Liver (tissue), 9 donors: ENCODE measurements around the gene TUNAR. TPM values are rescaled to one million over a fixed set of nuclear protein-coding genes. Genes with fewer than 3 reads are reported as not detected.

Experiments used
- DNase-seq: peaks from one replicate; pipeline ENCODE4 v3.0.0-alpha.2; 2017; ENCODE audit warnings: low spot score
- H3K27ac ChIP-seq, 2 donors: one replicate each; pipeline ENCODE4 v1.7.0; 2013; ENCODE audit warnings: inconsistent platforms in 2 of 2, low read length in 2 of 2, control low read depth in 1 of 2, low read depth in 1 of 2, mild to moderate bottlenecking in 1 of 2
- H3K27me3 ChIP-seq, 4 donors: one replicate each; pipeline versions ENCODE4 v1.6.1 to v1.7.0; 2013; ENCODE audit warnings: low read length in 3 of 4, inconsistent platforms in 1 of 4, mild to moderate bottlenecking in 1 of 4, moderate library complexity in 1 of 4; ENCODE audit not compliant: control insufficient read depth in 4 of 4, insufficient read depth in 4 of 4
- H3K36me3 ChIP-seq, 4 donors: one replicate each; pipeline versions ENCODE4 v1.6.1 to v1.7.0; 2013; ENCODE audit warnings: low read length in 3 of 4, mild to moderate bottlenecking in 3 of 4, low read depth in 1 of 4, moderate library complexity in 1 of 4; ENCODE audit not compliant: control insufficient read depth in 4 of 4, insufficient read depth in 3 of 4
- H3K4me1 ChIP-seq, 4 donors: one replicate each; pipeline versions ENCODE4 v1.6.1 to v1.7.0; 2013; ENCODE audit warnings: low read length in 3 of 4, mild to moderate bottlenecking in 3 of 4, moderate library complexity in 1 of 4; ENCODE audit not compliant: control insufficient read depth in 4 of 4, insufficient read depth in 4 of 4
- H3K4me3 ChIP-seq, 3 donors: one replicate each; pipeline versions ENCODE4 v1.6.1 to v1.7.0; 2013; ENCODE audit warnings: low read length in 3 of 3, control low read depth in 1 of 3, low read depth in 1 of 3, mild to moderate bottlenecking in 1 of 3
- H3K9ac ChIP-seq, 2 donors: one replicate each; pipeline ENCODE4 v1.7.0; 2013; ENCODE audit warnings: low read length in 2 of 2, mild to moderate bottlenecking in 2 of 2, moderate library complexity in 2 of 2, control low read depth in 1 of 2, low read depth in 1 of 2
- H3K9me3 ChIP-seq, 4 donors: one replicate each; pipeline versions ENCODE4 v1.6.1 to v1.7.0; 2013; ENCODE audit warnings: low read length in 3 of 4; ENCODE audit not compliant: control insufficient read depth in 4 of 4
- EGR1 ChIP-seq, 2 donors: IDR thresholded peaks; 2 replicates each; pipeline ENCODE4 v1.6.1; 2016 to 2018; ENCODE audit warnings: antibody characterized with exemption in 2 of 2, low read depth in 2 of 2
- FOXA1 ChIP-seq: IDR thresholded peaks from 2 replicates; pipeline ENCODE4 v1.6.1; 2016; ENCODE audit warnings: antibody characterized with exemption
- FOXA2 ChIP-seq: IDR thresholded peaks from 2 replicates; pipeline ENCODE4 v1.6.1; 2016; ENCODE audit warnings: antibody characterized with exemption
- GABPA ChIP-seq, 2 donors: IDR thresholded peaks in 1 of 2; conservative IDR thresholded peaks in 1 of 2; 2 replicates each; pipeline ENCODE4 v1.6.1; 2016; ENCODE audit warnings: antibody characterized with exemption in 2 of 2, mild to moderate bottlenecking in 1 of 2, moderate library complexity in 1 of 2
- HNF4A ChIP-seq, 2 donors: conservative IDR thresholded peaks; 2 replicates each; pipeline ENCODE4 v1.6.1; 2016; ENCODE audit warnings: antibody characterized with exemption in 2 of 2, mild to moderate bottlenecking in 2 of 2
- HNF4G ChIP-seq: IDR thresholded peaks from 2 replicates; pipeline ENCODE4 v1.6.1; 2016; ENCODE audit warnings: antibody characterized with exemption
- JUND ChIP-seq, 2 donors: IDR thresholded peaks; 2 replicates each; pipeline ENCODE4 v1.6.1; 2016; ENCODE audit warnings: antibody characterized with exemption in 2 of 2
- NR2F2 ChIP-seq: IDR thresholded peaks from 2 replicates; pipeline ENCODE4 v1.6.1; 2016; ENCODE audit warnings: antibody characterized with exemption
- RAD21 ChIP-seq, 2 donors: IDR thresholded peaks; 2 replicates each; pipeline ENCODE4 v1.6.1; 2016; ENCODE audit warnings: antibody characterized with exemption in 2 of 2, mild to moderate bottlenecking in 2 of 2
- RXRA ChIP-seq, 2 donors: IDR thresholded peaks; 2 replicates each; pipeline ENCODE4 v1.6.1; 2017 to 2018; ENCODE audit warnings: antibody characterized with exemption in 2 of 2, mild to moderate bottlenecking in 1 of 2
- SP1 ChIP-seq: IDR thresholded peaks from 2 replicates; pipeline ENCODE4 v1.6.1; 2018; ENCODE audit warnings: antibody characterized with exemption, mild to moderate bottlenecking
- TAF1 ChIP-seq: conservative IDR thresholded peaks from 2 replicates; pipeline ENCODE4 v1.6.1; 2016; ENCODE audit warnings: antibody characterized with exemption, mild to moderate bottlenecking
- YY1 ChIP-seq: IDR thresholded peaks from 2 replicates; pipeline ENCODE4 v1.6.1; 2016; ENCODE audit warnings: antibody characterized with exemption, mild to moderate bottlenecking
- WGBS: extraction: QIAGEN DNeasy Blood & Tissue Kit; methylation state at CpG from one replicate; pipeline ENCODE4 v1.1.7; 2013; 5-methylcytosine and 5-hydroxymethylcytosine counted together
- polyA plus RNA-seq, 2 donors: library from polyadenylated mRNA; stranded (reverse) in 1 of 2; unstranded in 1 of 2; fragments of 200-250 nt in 1 of 2; fragments of >200 nt in 1 of 2; fragmentation: Nextera tagmentation in 1 of 2; extraction: Ambion mirVana in 1 of 2; gene quantifications; one replicate each; pipeline versions ENCODE4 v1.2.1 to v1.2.3, GENCODE V29; 2013 to 2015
- total RNA-seq, 2 donors: library from RNA; depleted of rRNA; stranded (reverse); fragments of >200 nt; gene quantifications; one replicate each; pipeline ENCODE4 v1.2.3, GENCODE V29; 2014
- TF ChIP-seq, protein P1 (sequence below): IDR thresholded peaks from 2 replicates; pipeline ENCODE4 v1.6.1; 2016; ENCODE audit warnings: antibody characterized with exemption, mild to moderate bottlenecking
- TF ChIP-seq, protein P2 (sequence below): fragments of 150-350 bp; IDR thresholded peaks from 2 replicates; pipeline ENCODE4 v1.5.1; 2017; ENCODE audit warnings: improper control_type of control experiment, low read depth, low read length; ENCODE audit not compliant: missing input control
- TF ChIP-seq, protein P3 (sequence below): IDR thresholded peaks from 2 replicates; pipeline ENCODE4 v1.6.1; 2016; ENCODE audit warnings: antibody characterized with exemption
- TF ChIP-seq, protein P4 (sequence below): IDR thresholded peaks from 2 replicates; pipeline ENCODE4 v1.6.1; 2016; ENCODE audit warnings: antibody characterized with exemption
- TF ChIP-seq, protein P5 (sequence below): IDR thresholded peaks from 2 replicates; pipeline ENCODE4 v1.6.1; 2016; ENCODE audit warnings: antibody characterized with exemption
- donor health status: healthy.
- donor health status: healthy.
- donor health status: healthy.
- donor health status: healthy.
- donor health status: healthy.

The TUNAR gene
- total and polyA plus RNA-seq, 4 donors: 0.14 TPM; not detected in 3

DNA sequence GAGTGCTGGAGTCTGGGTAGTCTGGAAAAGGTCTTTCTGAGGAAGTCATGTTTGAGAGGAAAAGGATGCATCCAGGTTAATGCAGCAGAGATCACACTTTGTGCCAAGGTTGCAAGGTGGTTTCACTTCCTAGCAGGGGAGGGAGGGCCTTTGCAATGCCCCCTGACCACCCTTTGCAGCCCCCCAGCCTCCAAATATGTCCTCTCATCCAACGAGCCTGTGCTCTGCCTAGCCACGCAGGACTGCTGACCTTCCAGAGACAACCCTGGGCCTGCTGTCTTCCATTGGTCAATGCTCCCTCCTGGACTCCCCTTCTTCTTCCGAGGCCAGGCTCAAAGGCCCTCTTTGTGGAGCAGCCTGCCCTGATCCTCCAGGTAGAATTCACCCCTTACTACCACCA lies 47.3 kb upstream of the TUNAR start:
- Histone ChIP-seq H3K9me3 (peaks cover 0 to 3% (median 1%) of the 10 kb centered on the region in 4 donors), H3K4me1 (no peaks in the 10 kb centered on the region), H3K27me3 (peaks cover 0 to 7% (median 0%) of the 10 kb centered on the region in 4 donors), H3K9ac (no peak overlapping the region), H3K27ac (no peak overlapping the region), H3K4me3 (no peak overlapping the region), H3K36me3 (no peaks in the 10 kb centered on the region)
- no peak for TF ChIP-seq EGR1 (IDR thresholded peaks at IDR 0.05; ENCODE audit: low read depth in 2 of 2)
- TF ChIP-seq, protein P1, sequence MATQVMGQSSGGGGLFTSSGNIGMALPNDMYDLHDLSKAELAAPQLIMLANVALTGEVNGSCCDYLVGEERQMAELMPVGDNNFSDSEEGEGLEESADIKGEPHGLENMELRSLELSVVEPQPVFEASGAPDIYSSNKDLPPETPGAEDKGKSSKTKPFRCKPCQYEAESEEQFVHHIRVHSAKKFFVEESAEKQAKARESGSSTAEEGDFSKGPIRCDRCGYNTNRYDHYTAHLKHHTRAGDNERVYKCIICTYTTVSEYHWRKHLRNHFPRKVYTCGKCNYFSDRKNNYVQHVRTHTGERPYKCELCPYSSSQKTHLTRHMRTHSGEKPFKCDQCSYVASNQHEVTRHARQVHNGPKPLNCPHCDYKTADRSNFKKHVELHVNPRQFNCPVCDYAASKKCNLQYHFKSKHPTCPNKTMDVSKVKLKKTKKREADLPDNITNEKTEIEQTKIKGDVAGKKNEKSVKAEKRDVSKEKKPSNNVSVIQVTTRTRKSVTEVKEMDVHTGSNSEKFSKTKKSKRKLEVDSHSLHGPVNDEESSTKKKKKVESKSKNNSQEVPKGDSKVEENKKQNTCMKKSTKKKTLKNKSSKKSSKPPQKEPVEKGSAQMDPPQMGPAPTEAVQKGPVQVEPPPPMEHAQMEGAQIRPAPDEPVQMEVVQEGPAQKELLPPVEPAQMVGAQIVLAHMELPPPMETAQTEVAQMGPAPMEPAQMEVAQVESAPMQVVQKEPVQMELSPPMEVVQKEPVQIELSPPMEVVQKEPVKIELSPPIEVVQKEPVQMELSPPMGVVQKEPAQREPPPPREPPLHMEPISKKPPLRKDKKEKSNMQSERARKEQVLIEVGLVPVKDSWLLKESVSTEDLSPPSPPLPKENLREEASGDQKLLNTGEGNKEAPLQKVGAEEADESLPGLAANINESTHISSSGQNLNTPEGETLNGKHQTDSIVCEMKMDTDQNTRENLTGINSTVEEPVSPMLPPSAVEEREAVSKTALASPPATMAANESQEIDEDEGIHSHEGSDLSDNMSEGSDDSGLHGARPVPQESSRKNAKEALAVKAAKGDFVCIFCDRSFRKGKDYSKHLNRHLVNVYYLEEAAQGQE: no peak
- TF ChIP-seq YY1: no peak
- TF ChIP-seq, protein P2, sequence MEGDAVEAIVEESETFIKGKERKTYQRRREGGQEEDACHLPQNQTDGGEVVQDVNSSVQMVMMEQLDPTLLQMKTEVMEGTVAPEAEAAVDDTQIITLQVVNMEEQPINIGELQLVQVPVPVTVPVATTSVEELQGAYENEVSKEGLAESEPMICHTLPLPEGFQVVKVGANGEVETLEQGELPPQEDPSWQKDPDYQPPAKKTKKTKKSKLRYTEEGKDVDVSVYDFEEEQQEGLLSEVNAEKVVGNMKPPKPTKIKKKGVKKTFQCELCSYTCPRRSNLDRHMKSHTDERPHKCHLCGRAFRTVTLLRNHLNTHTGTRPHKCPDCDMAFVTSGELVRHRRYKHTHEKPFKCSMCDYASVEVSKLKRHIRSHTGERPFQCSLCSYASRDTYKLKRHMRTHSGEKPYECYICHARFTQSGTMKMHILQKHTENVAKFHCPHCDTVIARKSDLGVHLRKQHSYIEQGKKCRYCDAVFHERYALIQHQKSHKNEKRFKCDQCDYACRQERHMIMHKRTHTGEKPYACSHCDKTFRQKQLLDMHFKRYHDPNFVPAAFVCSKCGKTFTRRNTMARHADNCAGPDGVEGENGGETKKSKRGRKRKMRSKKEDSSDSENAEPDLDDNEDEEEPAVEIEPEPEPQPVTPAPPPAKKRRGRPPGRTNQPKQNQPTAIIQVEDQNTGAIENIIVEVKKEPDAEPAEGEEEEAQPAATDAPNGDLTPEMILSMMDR: no peak
- TF ChIP-seq, protein P3, sequence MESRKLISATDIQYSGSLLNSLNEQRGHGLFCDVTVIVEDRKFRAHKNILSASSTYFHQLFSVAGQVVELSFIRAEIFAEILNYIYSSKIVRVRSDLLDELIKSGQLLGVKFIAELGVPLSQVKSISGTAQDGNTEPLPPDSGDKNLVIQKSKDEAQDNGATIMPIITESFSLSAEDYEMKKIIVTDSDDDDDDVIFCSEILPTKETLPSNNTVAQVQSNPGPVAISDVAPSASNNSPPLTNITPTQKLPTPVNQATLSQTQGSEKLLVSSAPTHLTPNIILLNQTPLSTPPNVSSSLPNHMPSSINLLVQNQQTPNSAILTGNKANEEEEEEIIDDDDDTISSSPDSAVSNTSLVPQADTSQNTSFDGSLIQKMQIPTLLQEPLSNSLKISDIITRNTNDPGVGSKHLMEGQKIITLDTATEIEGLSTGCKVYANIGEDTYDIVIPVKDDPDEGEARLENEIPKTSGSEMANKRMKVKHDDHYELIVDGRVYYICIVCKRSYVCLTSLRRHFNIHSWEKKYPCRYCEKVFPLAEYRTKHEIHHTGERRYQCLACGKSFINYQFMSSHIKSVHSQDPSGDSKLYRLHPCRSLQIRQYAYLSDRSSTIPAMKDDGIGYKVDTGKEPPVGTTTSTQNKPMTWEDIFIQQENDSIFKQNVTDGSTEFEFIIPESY: no peak
- TF ChIP-seq HNF4A (conservative IDR thresholded peaks at IDR 0.05): no peak
- TF ChIP-seq, protein P4, sequence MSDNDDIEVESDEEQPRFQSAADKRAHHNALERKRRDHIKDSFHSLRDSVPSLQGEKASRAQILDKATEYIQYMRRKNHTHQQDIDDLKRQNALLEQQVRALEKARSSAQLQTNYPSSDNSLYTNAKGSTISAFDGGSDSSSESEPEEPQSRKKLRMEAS: no peak
- TF ChIP-seq, protein P5, sequence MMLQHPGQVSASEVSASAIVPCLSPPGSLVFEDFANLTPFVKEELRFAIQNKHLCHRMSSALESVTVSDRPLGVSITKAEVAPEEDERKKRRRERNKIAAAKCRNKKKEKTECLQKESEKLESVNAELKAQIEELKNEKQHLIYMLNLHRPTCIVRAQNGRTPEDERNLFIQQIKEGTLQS: no peak
- TF ChIP-seq TAF1: no peak
- TF ChIP-seq NR2F2: no peak
- TF ChIP-seq GABPA (IDR thresholded peaks at IDR 0.05 in 1 of 2, conservative IDR thresholded peaks at IDR 0.05 in 1 of 2): no peak
- TF ChIP-seq JUND (IDR thresholded peaks at IDR 0.05): no peak
- no peak for TF ChIP-seq FOXA1
- TF ChIP-seq RXRA (IDR thresholded peaks at IDR 0.05): no peak
- no peak for TF ChIP-seq HNF4G
- no peak for TF ChIP-seq RAD21 (IDR thresholded peaks at IDR 0.05)
- TF ChIP-seq FOXA2: no peak
- TF ChIP-seq SP1: no peak
- no peak for DNase-seq
- 79% methylated on average over 3 of the region's 3 CpGs for WGBS
